Measurements from ENCODE around the gene DDX39B.

- TF ChIP-seq CTCF (IDR thresholded peaks at IDR 0.05): no peak
- TF ChIP-seq POLR2A (IDR thresholded peaks at IDR 0.05): no peak
Measured at GRCh38 chr6:31490115-31490873, 51.5 kb downstream of the DDX39B start.
